Midbrain (tissue), 1 donor: ENCODE measurements around the gene PPP1R7.

Experiments used
- DNase-seq: peaks from one replicate; lab custom pipeline; 2025; lab: John Stamatoyannopoulos, UW

Gene PPP1R7

DNA sequence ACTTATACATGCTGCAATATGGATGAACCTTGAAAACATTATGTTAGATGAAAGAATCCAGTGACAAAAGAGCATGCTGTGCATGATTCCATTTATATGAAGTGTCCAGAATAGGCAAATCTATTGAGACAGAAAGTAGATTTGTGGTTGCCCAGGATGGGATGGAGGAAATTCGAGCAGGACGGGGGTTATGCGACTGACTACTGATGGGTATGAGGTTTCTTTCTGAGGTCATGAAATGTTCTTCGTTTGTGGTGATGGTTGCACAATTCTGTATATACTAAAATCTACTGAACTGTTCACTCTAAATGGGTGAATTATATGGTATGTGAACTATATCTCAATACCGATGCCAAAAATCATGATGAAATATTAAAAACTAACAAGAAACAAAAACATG lies 29.3 kb upstream of the PPP1R7 start:
- DNase-seq, result no peak

DNA sequence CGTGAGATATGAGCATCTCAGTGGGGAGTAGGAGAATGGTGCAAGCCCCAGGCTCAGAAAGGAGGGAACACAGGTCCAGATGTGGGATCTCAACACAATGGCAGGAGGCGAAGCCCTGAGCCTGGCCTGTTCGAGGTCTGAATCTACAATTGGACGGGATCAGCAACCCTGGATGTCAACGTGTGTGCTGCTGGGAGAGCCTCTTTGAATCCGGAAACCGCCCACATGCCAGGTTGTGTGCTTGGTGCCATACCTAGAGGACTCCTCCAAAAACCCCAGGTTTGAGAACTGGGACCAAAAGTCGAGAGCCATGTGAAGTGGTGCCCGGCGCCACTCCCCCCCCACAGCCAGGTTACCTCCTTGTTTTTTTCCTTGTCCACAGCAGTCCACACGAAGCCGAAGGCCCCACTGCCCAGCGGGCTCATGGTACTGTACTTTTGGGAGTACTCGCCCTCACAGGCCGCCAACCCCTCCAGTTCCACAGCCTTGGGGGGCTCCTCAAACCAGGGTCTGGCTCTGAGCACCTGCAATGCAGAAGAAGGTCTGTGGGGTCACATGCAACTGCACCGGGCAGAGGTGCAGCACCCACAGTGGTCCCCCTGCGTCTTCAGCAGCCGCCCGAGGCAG lies 27.8 kb upstream of the PPP1R7 start:
- no peak for DNase-seq

DNA sequence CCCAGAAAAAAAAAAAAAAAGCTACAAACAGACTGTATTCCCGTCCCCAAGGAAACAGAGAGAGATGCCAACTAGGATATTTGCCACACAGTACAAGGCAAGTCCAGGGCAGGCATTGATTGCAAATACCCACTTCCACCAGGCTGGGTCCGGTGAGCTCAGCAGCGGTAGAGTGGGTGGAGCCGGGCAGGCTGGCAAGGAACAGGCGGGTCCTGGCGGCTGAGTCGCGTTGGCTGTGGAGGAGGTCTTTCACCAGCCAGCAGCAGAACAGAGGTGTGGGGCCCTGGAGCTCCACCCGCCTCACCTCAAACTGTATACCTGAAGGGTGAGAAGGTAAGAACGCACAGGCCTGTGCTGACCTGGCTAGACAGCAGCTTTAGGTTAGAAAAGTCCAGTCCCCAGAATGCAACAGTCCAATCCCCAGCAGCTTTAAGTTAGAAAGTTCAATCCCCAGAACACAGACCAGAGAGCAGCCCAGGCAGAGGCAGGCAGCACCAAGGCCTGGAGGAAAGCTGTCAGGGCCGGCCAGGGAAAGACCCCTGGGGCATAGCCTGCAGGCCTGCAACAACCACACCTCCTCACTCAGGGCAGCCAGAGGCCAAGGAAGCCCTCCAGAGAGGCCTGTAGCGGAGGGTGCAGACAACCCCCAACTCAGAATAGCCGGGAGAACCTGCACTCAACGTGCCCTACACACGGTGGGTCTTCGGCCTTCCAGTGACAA lies 26.3 kb upstream of the PPP1R7 start:
- no peak for DNase-seq

GRCh38 chr2:241125626-241126025 lies 24.6 kb upstream of the PPP1R7 start:
- DNase-seq, result no peak

- DNase-seq, result no peak
These were observed 24.1 kb upstream of the PPP1R7 start for GRCh38 chr2:241126201-241126611.

DNA sequence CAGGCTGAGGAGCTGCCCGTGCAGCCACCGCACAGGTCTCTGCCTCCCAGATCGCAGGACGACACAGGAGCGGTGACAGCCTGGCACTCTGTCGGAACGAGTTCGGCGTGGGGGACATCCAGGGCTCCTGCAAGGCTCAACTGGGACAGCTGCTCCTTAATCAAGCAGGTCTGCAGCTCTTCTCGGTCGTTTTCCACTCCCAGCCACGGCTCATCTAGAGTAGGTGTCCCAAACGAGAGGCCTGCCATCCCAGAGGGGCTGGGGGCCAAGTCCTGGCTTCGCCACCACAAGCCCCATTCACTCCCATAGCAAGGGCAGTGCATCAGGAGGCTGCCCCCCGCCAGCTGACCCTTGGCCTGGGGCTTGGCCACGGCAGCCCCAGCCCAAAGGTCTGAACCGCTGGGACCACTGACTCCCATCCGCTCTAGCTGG lies 23.5 kb upstream of the PPP1R7 start:
- DNase-seq, result no peak

GRCh38 chr2:241128266-241128665 lies 22.0 kb upstream of the PPP1R7 start:
- DNase-seq, result no peak

DNA sequence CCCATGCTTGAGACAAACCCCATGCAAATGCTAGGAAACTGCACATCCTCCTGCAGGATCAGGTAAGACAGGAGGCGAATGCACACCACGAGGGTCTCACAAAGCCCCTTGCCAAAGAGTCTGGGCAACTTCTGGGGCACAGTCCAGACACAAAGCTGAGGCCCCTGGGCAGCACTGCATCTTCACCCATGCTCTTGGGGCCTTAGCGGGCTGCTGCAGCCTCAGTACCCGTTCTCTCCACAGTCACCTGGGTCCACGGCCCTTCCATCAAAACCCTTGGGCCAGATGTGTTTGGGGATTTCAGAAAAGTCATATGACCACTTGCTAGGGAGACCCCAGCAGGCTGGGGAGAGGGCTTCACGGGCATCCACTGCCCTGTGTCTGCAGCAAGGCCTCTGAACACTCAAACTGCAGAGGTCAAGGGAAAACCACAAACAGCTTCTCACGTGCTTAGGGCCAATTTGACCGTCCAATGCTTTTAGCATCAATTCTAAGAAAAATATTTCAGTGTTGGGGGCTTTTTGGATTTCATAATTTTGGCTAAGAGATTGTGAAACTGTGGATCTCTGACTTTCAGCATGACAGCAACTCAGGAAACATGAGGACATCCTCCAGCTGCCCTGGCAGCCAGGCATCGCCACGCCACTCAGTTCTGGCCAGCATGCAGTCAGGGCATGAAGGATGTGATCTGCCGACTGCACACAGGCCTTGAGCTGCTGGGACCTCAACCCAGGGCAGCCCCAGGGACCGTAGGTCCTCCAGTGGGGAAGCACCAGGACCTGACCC lies 21.0 kb upstream of the PPP1R7 start:
- DNase-seq, result no peak

- DNase-seq, result no peak
These were observed 20.0 kb upstream of the PPP1R7 start for GRCh38 chr2:241130316-241130715.

GRCh38 chr2:241131531-241131930 lies 18.7 kb upstream of the PPP1R7 start:
- no peak for DNase-seq

DNA sequence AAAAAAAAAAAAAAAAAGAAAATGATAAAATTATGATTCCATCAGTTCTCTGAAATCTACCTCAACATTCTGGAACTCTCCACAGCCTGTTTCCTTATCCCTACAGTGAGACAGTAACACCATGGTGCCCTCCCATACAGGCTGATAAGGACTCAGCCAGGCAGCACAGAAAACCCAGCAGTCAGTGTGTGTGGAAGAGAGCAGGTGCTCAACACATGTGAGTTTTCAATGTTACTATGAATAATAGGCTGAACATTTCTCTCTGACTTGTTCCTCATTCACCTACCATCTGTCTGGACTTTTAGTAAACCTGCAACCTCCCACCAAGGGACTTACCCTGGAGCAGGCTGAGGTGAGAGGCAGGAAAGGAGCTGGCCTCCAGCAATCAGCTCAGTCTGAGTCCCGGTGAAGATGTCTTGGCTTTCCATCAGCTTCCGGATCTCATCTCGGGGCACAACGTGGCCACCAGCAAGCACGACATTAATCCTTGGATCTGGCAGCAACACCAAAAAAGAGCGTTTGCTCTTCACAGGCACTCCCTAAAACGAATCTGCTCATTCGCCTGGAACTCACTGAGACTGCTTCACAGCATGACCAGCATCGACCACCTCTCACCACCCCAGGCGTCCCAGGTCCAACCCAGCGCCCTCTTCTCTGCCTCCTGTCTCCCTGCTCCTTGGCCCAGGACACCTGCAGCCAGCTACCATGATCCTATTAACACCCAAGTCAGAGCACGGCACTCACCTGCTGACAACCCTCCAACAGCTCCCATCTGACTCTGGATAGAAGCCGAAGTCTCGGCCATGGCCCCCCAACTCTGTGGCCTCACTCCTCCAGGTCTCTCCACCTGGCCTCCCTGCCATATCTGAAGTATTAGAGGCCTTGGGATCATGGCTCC lies 17.5 kb upstream of the PPP1R7 start:
- DNase-seq, result no peak

DNA sequence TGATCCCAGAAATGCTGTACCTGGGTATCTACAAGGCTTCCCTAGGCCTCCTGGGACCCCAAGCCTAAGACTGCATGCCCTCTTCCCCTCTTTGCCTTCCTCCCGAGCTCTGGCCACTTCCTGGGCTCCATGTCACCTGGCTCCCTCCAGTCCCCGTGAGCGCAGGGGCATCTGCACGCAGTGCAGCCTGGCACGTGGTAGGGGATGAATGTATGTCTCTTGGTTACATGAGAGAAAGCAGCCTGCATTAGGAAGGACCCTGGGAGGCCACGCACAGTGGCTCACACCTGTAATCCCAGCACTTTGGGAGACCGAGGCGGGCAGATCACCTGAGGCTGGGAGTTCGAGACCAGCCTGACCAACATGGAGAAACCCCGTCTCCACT lies 16.8 kb upstream of the PPP1R7 start:
- no peak for DNase-seq

DNA sequence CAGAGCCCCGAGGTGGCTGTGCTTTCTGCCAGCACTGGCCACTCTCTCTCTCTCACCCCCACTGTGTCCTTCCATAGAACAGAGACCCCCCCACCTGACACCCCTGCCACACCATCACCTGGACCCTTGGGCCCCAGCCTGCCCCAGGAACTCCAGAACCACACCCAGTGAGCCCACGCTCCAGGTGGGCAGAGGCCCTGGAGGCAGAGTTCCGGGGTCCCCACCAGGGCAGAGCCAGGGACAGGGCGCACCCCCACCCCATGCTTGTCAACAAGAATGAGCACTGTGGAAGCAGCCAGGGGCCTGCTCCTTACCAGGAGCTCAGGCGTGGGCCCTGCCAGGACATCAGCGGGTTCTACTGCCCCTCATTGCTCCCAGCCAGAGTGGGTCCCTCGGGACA lies 15.6 kb upstream of the PPP1R7 start:
- no peak for DNase-seq

- DNase-seq, result peak; percentile 12
These were observed 14.5 kb upstream of the PPP1R7 start for GRCh38 chr2:241135737-241136136.

DNA sequence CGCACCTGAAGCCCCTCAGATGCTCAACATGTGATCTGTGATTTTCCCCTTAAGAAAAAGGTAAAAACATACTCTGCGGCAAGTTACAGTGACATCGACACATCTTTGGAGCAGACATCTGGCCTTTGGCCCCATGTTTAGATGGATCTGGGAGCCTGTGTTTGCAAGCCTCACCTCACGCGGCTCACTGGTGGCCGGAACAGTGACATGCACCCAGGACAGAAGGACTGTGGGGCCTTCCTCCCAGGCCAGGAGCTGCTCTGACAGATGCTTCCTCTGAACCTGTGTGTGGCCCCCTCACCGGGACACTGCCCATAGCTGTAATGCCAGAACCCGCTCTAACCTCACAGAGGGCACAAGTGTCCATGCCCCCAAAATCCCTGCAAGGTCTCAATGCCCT lies 14.1 kb upstream of the PPP1R7 start:
- DNase-seq, result no peak

GRCh38 chr2:241136661-241137260 lies 13.5 kb upstream of the PPP1R7 start:
- DNase-seq, result no peak

DNA sequence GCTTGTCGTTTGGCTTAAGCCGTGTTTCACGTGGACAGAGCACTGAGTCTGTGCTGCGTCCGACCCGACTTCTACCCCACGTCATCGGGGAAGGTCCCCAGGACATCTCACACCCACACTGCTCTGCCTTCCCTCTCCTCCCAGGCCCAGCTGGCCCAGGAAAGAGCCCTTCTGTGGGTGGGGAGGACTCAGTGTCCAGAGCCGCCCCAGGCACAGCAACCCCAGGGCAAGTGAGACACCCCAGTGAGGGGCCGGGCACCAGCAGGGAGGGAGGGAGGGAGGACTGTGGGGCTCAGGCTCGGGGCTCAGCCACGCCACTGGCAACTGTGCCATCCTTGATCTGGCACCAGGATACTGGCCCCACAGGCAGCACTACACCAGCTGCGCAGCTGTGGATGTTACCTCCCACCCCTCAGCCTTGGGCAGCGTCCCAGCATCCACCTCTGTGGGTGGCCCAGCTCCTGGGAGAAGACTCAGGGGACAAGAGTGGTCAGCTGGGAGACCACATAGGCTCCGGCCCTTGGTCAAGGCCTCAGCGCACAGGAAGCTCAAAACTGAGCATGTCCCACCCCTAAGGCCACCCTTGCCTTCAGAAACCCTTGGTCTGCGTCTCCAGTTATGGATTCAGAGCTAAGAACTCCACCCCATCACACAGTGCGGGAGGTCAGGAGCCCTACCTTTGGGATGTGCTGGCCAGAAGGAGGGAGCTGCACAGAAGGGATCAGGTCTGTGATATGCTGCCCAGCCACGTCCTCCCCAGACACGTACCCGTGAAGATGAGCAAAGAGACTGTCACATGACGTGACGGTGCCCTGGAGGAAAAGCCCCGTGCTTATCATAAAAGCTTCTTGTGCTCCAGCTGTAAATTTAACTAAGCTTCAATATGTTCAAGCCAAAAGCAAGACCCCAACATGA lies 12.7 kb upstream of the PPP1R7 start:
- no peak for DNase-seq

DNA sequence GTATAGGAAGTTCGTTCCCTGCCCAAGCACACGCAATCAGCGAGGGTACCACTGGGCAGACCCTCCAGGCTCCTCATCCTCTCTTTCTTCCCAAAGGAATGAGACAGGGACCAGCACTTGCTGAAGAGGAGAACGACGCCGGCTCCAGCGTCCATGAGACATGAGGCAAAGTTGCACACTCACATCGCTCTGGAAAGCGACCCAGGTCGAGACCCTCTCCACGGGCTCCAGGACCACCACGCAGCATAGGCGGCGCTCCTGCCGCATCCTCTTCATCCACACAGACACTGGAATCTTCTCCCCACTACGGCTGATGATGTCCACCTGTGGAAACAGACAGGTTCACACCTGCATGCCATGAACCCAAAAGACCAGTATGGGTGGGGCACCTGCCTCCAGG lies 11.8 kb upstream of the PPP1R7 start:
- DNase-seq, result no peak

DNA sequence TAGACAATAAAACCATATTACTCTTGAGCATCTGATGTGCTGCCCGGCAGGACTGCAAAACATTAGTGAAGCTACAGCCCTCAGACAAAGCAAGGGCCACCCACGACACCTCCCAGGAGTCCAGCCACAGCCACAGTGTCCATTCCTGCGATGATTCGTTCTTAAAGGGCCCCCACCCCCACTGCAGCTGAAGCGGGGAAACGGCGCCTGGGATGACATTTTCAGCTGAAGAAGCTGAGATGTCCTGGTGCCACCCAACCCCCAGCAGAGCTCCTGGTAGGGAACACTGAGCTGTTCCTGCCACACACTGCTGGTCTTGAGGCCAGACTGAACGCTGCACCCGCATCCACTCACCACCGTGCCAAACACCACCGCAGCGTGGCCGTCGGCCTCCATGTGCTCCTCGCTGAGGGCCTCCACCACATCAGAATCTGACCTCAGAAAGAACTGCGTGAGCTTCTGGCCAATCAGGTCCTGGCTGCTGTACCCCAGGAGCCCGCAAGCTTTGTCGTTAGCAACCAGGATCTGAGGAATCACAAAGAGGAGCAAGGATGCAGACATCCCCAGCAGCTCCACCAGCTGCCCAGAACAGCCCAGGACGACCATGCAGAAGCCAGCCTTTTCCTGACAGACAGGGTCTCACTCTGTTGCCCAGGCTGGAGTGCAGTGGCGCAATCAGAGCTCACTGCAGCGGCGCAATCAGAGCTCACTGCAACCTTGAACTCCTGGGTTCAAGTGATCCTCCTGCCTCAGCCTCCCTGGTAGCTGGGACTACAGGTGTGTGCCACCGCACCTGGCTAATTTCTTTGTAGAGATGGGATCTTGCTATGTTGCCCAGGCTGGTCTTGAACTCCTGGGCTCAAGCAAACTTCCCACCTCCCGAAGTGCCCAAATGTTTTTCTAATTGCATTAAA lies 10.5 kb upstream of the PPP1R7 start:
- no peak for DNase-seq

- no peak for DNase-seq
These were observed 9.8 kb upstream of the PPP1R7 start for GRCh38 chr2:241140445-241140840.
